SW480 (cell line): ENCODE data around the gene HHAT.

ENCODE experiments used
- DNase-seq: peaks from one replicate; pipeline ENCODE4 v3.0.0-alpha.2; 2016; ENCODE audit warnings: low spot score

Gene HHAT

GRCh38 chr1:210441028-210441427 lies 112.3 kb downstream of the HHAT start:
- no peak for DNase-seq

- no peak for DNase-seq
These were observed 116.8 kb downstream of the HHAT start for GRCh38 chr1:210445485-210445884.

- no peak for DNase-seq
These were observed 117.2 kb downstream of the HHAT start for GRCh38 chr1:210445931-210446330.

GRCh38 chr1:210446479-210446878 lies 117.8 kb downstream of the HHAT start:
- DNase-seq, result peak; percentile 89

- no peak for DNase-seq
These were observed 118.9 kb downstream of the HHAT start for GRCh38 chr1:210447456-210448057.

- DNase-seq, result peak; percentile 59
These were observed 119.7 kb downstream of the HHAT start for GRCh38 chr1:210448297-210448892.

GRCh38 chr1:210455840-210456603 lies 127.3 kb downstream of the HHAT start:
- no peak for DNase-seq

- DNase-seq, result no peak
These were observed 128.1 kb downstream of the HHAT start for GRCh38 chr1:210456731-210457255.

- no peak for DNase-seq
These were observed 128.9 kb downstream of the HHAT start for GRCh38 chr1:210457568-210457967.

GRCh38 chr1:210464519-210465039 lies 135.9 kb downstream of the HHAT start:
- DNase-seq, result peak; percentile 65

- no peak for DNase-seq
These were observed 136.4 kb downstream of the HHAT start for GRCh38 chr1:210465150-210465549.

- DNase-seq, result no peak
These were observed 138.8 kb downstream of the HHAT start for GRCh38 chr1:210467440-210468043.

- no peak for DNase-seq
These were observed 140.7 kb downstream of the HHAT start for GRCh38 chr1:210469441-210469840.

- DNase-seq, result no peak
These were observed 146.6 kb downstream of the HHAT start for GRCh38 chr1:210475321-210475720.

- DNase-seq, result no peak
These were observed 147.1 kb downstream of the HHAT start for GRCh38 chr1:210475806-210476205.

GRCh38 chr1:210476730-210477129 lies 148.0 kb downstream of the HHAT start:
- DNase-seq, result no peak

GRCh38 chr1:210477328-210477924 lies 148.7 kb downstream of the HHAT start:
- DNase-seq, result no peak

GRCh38 chr1:210478820-210479219 lies 150.1 kb downstream of the HHAT start:
- DNase-seq, result no peak

- DNase-seq, result no peak
These were observed 153.8 kb downstream of the HHAT start for GRCh38 chr1:210482491-210482890.

GRCh38 chr1:210482945-210483617 lies 154.4 kb downstream of the HHAT start:
- no peak for DNase-seq

GRCh38 chr1:210483821-210484220 lies 155.1 kb downstream of the HHAT start:
- no peak for DNase-seq
